Activated CD4-positive, alpha-beta T cell treated with anti-CD3 and anti-CD28 coated beads for 24 hours (primary cell): ENCODE measurements around the gene CDC73.
"Not testable (repeated sequence)": the region's sequence is repeated elsewhere in the genome, so short reads cannot be mapped to it uniquely, and the experiment has no call there.

Experiments
- DNase-seq, 2 donors: peaks; one replicate each; pipeline ENCODE4 v3.0.0-alpha.2; 2020; ENCODE audit warnings: low read depth in 2 of 2

Gene CDC73

GRCh38 chr1:193288548-193289080 is 166.8 kb downstream of the CDC73 start:
- not testable (repeated sequence) for DNase-seq

DNA sequence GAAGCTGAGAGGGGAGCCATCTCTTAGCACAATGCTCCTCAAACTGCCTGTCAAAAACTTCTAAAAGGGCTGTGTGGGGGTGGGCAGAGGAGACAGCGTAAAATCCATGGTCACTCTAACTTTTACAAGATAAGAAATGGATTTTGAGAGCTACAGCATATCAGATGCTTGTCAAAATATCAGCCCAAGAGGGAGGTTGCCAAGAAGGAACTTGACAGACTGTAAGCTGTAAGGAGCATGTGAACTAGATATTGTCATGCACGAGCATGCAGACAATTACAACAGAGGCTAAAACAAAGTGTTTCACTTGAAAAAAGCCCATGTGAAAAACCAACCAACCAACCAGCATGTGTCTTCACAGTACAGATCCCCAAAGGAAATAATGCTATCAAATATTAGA is 171.9 kb downstream of the CDC73 start:
- DNase-seq, result no peak

- DNase-seq, result no peak
Measured at GRCh38 chr1:193299038-193299437, 177.2 kb downstream of the CDC73 start.

DNA sequence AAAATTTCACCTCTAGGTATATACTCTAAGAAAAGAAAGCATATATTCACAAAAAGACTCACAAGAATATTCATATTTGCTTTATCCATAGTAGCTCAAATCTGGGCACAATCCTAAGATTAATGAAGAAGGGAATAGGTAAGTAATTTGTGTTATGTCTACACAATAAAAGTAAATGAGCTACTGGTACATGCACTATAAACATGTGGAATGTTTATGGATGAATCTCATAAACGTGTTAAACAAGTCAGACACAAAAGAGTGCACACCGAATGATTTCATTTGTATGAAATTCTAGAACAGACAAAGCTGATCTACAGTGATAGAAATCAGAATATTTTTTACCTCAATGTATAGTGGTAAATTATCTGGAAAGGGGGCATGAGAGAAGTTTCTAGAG is 179.9 kb downstream of the CDC73 start:
- no peak for DNase-seq

- no peak for DNase-seq
Measured at GRCh38 chr1:193303849-193304248, 182.0 kb downstream of the CDC73 start.
